K562 (cell line): Measurements from ENCODE around the gene NGRN. TPM values are rescaled to one million over a fixed set of nuclear protein-coding genes. Genes with fewer than 3 reads are reported as not detected.

Experiments
- ARID3A ChIP-seq: IDR thresholded peaks from 2 replicates; pipeline ENCODE4 v1.6.1; 2012; ENCODE audit warnings: low read depth, low read length, improper control_type of control experiment, borderline replicate concordance
- C11orf30 ChIP-seq: fragments of 450-650 bp; IDR thresholded peaks from 2 replicates; pipeline ENCODE4 v1.6.1; 2016; ENCODE audit warnings: low read depth, mild to moderate bottlenecking
- CCNT2 ChIP-seq: IDR thresholded peaks from 2 replicates; pipeline ENCODE4 v1.6.1; 2011; ENCODE audit warnings: borderline replicate concordance, low read depth, mild to moderate bottlenecking, moderate library complexity, mixed read lengths, low read length; ENCODE audit not compliant: insufficient read length; ENCODE audit errors: extremely low read depth
- E2F1 ChIP-seq: sonication (generic); formaldehyde crosslinking; IDR thresholded peaks from 2 replicates; pipeline ENCODE4 v1.8.1; 2023; ENCODE audit warnings: mild to moderate bottlenecking, missing genetic modification reagents, moderate library complexity
- ELF2 ChIP-seq: fragments of 250-450 bp; sonication (Bioruptor Pico); IDR thresholded peaks from 2 replicates; pipeline ENCODE4 v1.5.0; 2021; ENCODE audit warnings: mild to moderate bottlenecking
- FOXK1 ChIP-seq: sonication (generic); formaldehyde crosslinking; IDR thresholded peaks from 2 replicates; pipeline ENCODE4 v1.8.0; 2022; ENCODE audit warnings: missing genetic modification reagents, mild to moderate bottlenecking, borderline replicate concordance
- HOXB6 ChIP-seq: fragments of 250-450 bp; sonication (Bioruptor Pico); IDR thresholded peaks from 2 replicates; pipeline ENCODE4 v1.5.1; 2022; ENCODE audit warnings: mild to moderate bottlenecking, borderline replicate concordance
- HSF4 ChIP-seq: fragments of 250-450 bp; sonication (Bioruptor Pico); IDR thresholded peaks from 2 replicates; pipeline ENCODE4 v2.1.2; 2022; ENCODE audit warnings: mild to moderate bottlenecking, moderate library complexity, borderline replicate concordance
- LEF1 ChIP-seq: fragments of 450-650 bp; IDR thresholded peaks from 2 replicates; pipeline ENCODE4 v1.6.1; 2016; ENCODE audit warnings: mild to moderate bottlenecking
- MITF ChIP-seq: IDR thresholded peaks from 2 replicates; pipeline ENCODE4 v1.6.1; 2014; ENCODE audit warnings: antibody characterized with exemption
- MTA3 ChIP-seq: fragments of 450-650 bp; formaldehyde crosslinking; IDR thresholded peaks from 2 replicates; pipeline ENCODE4 v1.6.1; 2017; ENCODE audit warnings: mild to moderate bottlenecking, borderline replicate concordance
- PKNOX1 ChIP-seq: fragments of 450-650 bp; IDR thresholded peaks from 2 replicates; pipeline ENCODE4 v1.6.1; 2016
- PTBP1 ChIP-seq: fragments of 200-400 bp; formaldehyde crosslinking; IDR thresholded peaks from 2 replicates; pipeline ENCODE4 v1.6.1; 2017; ENCODE audit warnings: low read depth, low read length
- PTRF ChIP-seq: fragments of 450-650 bp; IDR thresholded peaks from 2 replicates; pipeline ENCODE4 v1.6.1; 2016; ENCODE audit warnings: mild to moderate bottlenecking, missing genetic modification characterization, missing compliant biosample characterization
- PTTG1 ChIP-seq: fragments of 450-650 bp; IDR thresholded peaks from 2 replicates; pipeline ENCODE4 v1.6.1; 2016; ENCODE audit warnings: low read depth, mild to moderate bottlenecking, missing genetic modification characterization, missing compliant biosample characterization
- RBBP5 ChIP-seq: fragments of 200-600 bp; sonication (generic); IDR thresholded peaks from 2 replicates; pipeline ENCODE4 v1.6.1; 2012; ENCODE audit warnings: borderline replicate concordance, mild to moderate bottlenecking, low read length, control low read depth, inconsistent platforms; ENCODE audit not compliant: insufficient read depth, poor library complexity, severe bottlenecking
- TBL1XR1 ChIP-seq, 2 experiments: IDR thresholded peaks; 2 replicates each; pipeline ENCODE4 v1.6.1; 2012; ENCODE audit warnings: improper control_type of control experiment in 2 of 2, low read length in 2 of 2, mild to moderate bottlenecking in 1 of 2
- ZBED1 ChIP-seq: IDR thresholded peaks from 2 replicates; pipeline ENCODE4 v1.6.1; 2014
- ZNF239 ChIP-seq: fragments of 250-450 bp; sonication (Bioruptor Pico); IDR thresholded peaks from 2 replicates; pipeline ENCODE4 v1.4.0; 2020; ENCODE audit warnings: mild to moderate bottlenecking
- ZNF445 ChIP-seq: fragments of 250-450 bp; sonication (Bioruptor Pico); IDR thresholded peaks from 2 replicates; pipeline ENCODE4 v1.4.0; 2020; ENCODE audit warnings: low read depth, mild to moderate bottlenecking, moderate library complexity
- ZNF511 ChIP-seq: sonication (generic); formaldehyde crosslinking; IDR thresholded peaks from 2 replicates; pipeline ENCODE4 v1.8.0; 2022; ENCODE audit warnings: mild to moderate bottlenecking, missing genetic modification reagents
- polyA plus RNA-seq, 8 experiments: library from polyadenylated mRNA; depleted of rRNA in 4 of 8; stranded (reverse) in 5 of 8; unstranded in 3 of 8; fragments of >200 nt; fragmentation: Nextera tagmentation in 2 of 8; fragmentation: Illumina TruSeq in 1 of 8; extraction: Ambion mirVana in 2 of 8; extraction: Trizol in 1 of 8; gene quantifications; 2 replicates each; pipeline versions ENCODE4 v1.2.1 to v1.2.3, GENCODE V29; 2011 to 2014; ENCODE audit warnings: inconsistent platforms in 1 of 8, missing spikeins in 1 of 8
- total RNA-seq, 7 experiments: library from RNA; depleted of rRNA in 6 of 7; stranded (reverse); fragments of >200 nt in 6 of 7; fragmentation: Illumina TruSeq in 2 of 7; extraction: Trizol in 2 of 7; gene quantifications; 2 replicates each; pipeline versions ENCODE4 v1.2.1 to v1.2.3, GENCODE V29; 2011 to 2021; ENCODE audit warnings: low replicate concordance in 1 of 7

Gene NGRN
- total and polyA plus RNA-seq, 9 of the 15 experiments (the other 6 are each of a cell fraction or from before 2014, with no cell fraction given), result 14.0 to 73.4 (median 60.0) TPM

GRCh38 chr15:90265271-90266060 is at the start of gene NGRN (continued):
- peak; percentile 38; the same call in 1 of the 2 replicates for TF ChIP-seq E2F1
- TF ChIP-seq HOXB6 (CRISPR knock-in tag), result no peak
- TF ChIP-seq ZNF445 (CRISPR knock-in tag), result no peak
- peak; percentile 66 for TF ChIP-seq C11orf30
- TF ChIP-seq LEF1, result no peak
- TF ChIP-seq PKNOX1, result peak; percentile 56
- TF ChIP-seq HSF4 (CRISPR knock-in tag), result no peak
- peak; percentile 73; the same call in 1 of the 2 replicates for TF ChIP-seq ELF2 (CRISPR knock-in tag)
- TF ChIP-seq PTBP1, result no peak
- no peak for TF ChIP-seq MITF
- no peak for TF ChIP-seq CCNT2
- no peak for TF ChIP-seq PTTG1 (tag)
- no peak for TF ChIP-seq ARID3A
- TF ChIP-seq TBL1XR1 (IDR thresholded peaks at IDR 0.05; ENCODE audit: low read length in 2 of 2), result no peak
- TF ChIP-seq RBBP5, result peak; percentile 92
- peak; percentile 59; the same call in 1 of the 2 replicates for TF ChIP-seq ZBED1
- TF ChIP-seq MTA3, result peak; percentile 87; the same call in 1 of the 2 replicates
- TF ChIP-seq FOXK1 (CRISPR knock-in tag), result no peak; the same call in 1 of the 2 replicates
- TF ChIP-seq ZNF239 (CRISPR knock-in tag), result no peak
- TF ChIP-seq PTRF (tag), result no peak
- TF ChIP-seq ZNF511 (CRISPR knock-in tag), result no peak
